ENCODE measurements around the gene NUDT4.
A peak's percentile ranks its signal among the peaks of the same experiment; 100 is the strongest.
"Not testable (repeated sequence)": the region's sequence is repeated elsewhere in the genome, so short reads cannot be mapped to it uniquely, and the experiment has no call there.

Gene NUDT4

DNA sequence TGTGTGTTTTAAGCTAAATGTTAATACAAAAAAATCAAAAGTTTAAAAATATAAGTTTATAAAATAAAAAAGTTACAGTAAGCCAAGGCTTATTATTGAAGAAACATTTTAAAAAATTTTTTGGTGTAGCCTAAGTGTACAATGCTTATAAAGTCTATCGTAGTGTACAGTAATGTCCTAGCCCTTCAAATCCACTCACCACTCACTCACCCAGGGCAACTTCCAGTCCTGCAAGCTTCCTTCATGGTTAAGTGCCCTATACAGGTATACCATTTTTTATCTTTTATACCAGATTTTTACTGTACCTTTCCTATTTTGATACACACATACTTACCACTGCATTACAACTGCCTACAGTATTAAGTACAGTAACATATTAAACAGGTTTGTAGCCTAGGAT, 52.1 kb downstream of the NUDT4 start:
- DNase-seq, result no peak

DNA sequence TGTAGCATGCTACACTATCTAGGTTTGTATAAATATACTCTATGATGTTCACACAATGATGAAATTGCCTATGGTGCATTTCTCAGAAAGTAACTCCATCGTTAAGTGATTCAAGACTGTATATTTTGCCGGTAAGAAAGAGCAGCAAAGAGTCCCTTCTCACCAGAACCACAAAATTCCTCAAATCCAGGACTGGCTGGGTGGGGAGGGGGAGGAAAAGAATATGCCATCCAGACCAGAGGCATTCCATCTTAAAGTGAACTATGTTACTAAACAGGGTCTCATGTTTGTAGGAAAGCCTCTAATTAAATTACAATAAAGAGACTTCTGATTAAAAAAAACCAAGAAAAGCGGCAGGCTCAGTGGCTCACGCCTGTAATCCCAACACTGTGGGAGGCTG, 52.6 kb downstream of the NUDT4 start:
- DNase-seq, result no peak

DNA sequence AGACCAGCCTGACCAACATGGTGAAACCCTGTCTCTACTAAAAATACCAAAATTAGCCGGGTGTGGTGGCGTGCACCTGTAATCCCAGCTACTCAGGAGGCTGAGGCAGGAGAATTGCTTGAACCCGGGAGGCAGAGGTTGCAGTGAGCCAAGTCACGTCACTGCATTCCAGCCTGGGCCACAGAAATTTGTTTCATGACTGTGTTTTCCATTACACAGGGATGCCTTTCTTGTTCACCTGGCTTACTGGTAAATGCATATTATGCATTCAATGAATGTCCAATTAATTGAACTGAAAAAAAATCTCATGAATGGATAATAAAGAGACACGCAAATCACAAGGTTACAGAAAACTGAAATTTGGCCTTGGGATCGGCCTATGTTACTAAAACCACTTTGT, 54.3 kb downstream of the NUDT4 start:
- not testable (repeated sequence) for DNase-seq

DNA sequence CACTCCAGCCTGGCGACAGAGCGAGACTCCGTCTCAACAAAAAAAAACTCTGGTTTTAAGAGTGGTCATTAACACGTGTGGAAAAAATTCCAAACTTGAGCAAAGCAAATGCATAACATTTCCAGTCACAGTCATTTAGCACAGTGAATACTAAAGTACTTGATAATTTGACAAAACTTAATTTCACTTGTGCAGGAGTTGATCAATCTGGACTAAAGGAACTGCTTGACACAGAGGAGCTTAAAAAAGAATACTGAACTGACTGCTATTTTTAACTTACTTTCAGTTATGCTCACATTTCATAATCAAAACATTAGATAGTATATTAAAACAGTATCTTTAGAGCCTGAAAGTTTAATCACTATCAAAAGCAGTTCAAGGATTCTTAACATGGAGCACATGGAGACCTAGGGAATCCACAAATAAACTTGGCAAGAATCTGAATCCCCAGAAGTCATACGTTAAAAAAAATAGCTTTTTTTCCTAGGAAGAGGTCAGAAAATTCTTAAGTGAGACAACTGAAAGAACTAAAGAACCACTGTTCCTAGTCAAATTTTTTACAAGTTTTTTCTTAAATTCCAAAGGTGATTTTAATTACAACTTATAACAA, 56.6 kb downstream of the NUDT4 start:
- DNase-seq, result no peak

DNA sequence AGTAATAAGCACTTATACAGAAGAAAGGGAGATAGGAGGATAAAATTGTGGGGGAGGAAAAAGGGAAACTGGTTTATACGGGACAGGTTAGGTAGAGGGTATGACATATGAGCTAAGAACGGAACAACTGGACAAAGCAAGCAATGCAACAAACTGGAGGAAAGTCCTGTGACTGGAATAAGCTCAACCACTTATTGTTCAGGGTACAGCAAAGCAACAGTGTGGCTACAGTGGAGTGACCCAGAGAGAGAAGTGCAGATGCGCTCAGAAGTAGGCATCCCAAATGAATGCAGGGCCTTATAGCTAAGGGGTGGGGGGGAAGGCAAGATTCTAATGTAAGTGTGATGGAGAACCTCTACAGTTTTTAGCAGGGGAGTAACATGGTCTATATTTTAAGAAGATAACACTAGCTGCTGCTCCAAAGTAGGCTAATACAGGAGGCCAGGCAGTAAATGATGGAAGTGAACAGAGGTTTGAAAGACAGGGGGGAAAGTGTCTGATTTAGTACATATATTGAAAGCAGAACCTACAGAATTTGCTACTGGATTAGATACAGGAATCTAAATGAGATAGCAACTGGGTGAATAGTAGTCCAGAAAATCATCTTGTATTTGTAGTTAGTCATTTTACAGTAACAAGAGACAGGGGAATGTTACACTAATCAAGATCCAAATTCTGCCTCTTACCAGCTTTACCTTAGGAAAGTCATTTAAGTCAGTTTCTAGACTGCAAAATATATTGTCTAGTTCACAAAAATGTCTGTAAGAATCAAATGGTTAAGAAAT, 60.7 kb downstream of the NUDT4 start:
- no peak for DNase-seq

DNA sequence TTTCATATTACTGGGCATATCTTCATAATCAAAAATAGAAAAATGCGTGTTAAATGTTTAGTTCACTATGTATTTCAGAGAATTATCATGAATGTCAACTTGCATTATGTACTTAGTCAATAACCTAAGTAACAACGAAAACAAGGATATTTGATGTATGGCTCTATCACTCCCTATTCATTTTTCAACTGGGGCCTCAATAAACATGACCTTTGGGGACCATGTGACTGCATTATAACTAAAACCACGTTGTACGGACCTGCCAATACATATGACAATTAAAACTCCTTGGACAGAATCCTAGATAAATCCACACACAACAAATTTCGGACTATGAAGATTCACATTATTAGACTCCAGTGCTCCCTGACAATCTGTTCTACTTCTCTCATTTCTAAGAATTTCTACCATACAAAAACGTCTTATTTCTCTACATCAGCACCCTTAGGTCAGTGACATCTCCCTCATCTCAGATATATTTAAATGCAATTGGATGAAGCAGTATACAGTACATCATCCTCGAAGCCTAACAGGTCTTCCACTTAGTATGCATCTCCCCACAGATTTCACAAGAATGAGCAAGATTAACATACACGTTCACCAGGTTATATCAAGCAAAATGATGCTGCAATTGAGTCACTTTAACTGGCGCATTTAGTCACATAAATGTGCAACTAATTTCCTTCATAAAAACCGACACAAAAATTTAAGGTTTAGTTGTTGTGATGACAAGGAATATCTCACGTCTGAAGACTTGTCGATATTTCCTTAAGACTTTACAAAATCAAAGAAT, 62.5 kb downstream of the NUDT4 start:
- DNase-seq, result no peak

DNA sequence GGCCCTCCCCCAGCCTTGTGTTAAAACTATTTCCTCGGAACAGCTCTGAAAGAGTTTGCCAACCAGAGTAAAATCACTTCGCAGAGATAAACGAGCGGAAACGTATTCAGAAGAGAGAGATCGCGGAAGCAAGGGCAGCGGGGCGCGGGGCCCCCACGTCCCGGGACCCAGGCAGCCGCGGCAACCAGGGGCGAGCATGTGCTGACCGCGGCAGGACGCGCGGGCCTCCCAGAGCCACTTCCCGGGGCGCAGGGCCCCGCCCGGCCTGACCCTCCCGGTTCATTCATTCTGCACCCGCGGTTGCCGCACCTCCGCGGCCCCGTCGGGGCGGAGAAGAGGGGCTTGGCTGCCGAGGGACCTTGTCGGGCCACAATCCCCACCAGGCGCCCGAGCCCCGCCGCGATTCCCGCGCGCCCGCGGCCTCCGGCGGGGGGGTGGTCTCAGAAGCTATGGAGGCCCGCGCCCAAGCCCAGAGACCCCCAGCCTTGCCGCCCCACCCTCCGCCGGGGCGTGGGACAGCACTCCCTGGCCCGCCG, 63.4 kb downstream of the NUDT4 start:
- DNase-seq, result no peak

DNA sequence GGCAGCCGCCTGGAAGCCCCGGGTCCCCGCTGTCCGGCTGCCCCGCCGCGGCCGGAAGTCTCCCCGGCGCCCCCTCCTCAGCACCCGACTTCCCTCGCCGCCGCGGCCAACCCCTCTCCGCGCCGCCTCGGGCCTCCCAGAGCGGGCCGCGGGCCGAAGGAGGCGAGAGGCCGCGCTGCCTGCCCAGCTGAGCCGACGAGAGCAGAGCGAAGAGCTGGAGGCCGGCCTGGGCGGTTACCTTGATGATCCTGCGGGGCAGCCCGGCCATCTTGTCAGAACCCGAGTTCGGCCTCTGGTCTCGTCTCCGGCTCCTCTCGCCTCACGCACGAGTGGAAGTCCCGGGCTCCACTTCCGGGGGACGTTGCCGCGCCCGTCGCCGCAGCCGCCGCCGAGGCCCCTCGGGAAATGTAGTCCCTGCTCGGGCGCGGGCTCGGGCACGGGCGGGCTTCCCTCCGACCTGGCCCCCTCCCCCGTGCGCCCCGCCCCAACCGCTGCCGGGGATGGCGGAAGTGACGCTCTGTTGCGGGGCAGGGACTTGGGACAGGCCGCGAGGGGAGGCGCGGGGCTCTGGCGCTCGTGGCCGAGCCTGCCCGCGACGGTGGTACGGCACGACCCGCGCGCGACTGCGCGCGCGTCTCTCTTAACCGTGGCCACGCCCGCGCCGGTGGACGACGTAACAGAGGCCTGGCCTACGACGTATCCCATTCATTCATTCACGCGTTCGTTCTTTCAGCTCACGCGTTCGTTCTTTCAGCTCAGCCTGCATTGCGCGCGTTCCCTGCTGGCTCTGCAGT, 64.1 kb downstream of the NUDT4 start, which contains the start of gene UBE2N:
Gene UBE2N (minus strand): TSS at position 331 of the 794 bp plus-strand sequence. CDS start 63 bp downstream, at position 268.
- peak; percentile 93 for DNase-seq

DNA sequence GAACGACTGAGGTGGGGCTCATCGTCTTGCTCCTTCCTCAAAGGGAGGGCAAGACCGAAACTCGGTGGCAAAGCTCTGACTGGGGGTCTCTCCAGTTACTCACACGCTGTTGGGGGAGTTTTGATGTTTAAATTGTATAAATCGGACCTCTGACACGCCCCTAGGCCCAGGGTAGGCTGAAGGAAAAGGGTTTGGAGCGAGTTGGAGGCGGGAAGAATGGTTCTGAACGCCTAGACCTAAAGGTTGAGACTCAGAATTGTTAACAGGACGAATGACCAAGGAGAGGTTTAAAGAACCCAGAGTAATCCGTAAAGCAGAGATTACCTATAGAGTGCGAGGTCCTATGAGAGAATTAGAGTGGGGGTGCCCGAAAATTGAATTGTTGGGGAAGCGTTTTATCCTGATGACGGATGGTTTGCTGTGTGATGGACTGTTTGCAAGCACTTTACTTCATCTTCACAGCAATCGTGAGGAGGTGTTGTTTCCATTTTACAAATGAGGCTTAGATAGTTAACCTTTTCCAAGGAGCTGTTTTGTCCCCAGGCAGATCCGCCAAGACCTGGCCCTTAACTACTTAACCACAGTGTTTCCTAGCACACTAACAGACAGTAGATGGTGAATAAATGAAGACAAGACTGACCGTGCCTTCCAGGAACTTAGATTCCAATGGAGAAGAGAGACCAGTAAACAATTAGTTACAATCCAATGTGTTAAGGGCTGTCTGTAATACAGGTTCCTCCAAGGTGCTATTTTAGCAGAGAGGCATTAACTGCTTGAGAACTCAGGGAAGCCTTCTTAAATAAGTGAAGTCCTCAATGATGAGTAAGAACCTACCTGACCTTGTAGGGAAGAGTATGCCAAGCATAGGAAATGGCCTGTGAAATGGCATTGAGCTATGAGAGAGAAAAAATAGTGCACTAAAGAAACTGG, 65.0 kb downstream of the NUDT4 start:
- DNase-seq, result no peak

DNA sequence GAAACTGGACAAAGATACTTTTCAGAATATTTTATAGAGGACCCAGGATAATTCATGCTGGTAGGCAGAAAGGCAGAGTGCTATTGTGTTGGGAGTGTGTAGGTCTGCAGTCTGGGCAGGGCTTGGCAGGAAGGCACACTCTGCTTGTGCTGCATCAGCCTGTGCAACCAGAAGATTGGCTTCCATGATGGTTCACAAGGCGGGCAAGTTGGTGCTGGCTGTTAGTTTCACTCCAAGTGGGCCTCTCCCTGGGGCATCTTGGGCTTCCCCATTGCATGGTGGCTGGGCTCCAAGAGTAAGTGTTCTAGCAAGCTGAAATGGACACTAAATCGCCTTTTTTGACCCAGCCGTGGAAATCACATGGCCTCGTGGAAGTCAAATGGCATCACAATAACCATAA, 65.9 kb downstream of the NUDT4 start:
- DNase-seq, result no peak

DNA sequence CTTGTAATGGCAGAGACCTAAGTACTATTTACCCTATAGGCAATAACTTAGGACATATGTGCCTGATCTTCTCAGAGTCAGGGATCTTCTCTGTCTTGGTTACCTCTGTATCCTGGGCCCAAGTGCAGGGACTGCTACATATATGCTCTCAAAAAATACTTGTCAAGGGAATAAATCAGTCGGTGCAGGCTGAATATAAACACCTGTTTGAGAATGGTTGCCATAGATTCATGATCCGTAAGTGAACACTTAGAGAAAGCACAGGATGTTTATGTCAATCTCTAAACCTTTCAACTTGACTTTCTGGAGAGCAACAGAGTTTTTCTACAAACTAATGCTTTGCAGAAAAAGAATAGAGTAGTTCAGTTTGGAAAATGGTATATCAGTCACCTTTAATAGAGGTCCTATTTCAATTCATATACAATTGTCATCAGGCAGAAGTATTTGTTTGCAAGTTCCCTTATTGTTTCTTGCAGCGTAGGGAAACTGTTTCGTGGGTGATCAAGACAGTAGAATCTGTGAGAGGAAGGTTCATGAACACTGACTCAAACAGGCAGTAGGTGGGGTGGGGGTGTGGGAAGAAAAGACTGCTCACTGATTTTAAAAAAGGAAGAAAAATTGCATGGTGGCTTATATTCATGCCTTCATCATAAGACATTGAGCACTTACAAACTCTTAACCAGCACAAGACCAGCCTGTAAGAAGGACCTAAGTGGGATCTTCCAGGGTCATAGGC, 70.0 kb downstream of the NUDT4 start:
- no peak for DNase-seq

DNA sequence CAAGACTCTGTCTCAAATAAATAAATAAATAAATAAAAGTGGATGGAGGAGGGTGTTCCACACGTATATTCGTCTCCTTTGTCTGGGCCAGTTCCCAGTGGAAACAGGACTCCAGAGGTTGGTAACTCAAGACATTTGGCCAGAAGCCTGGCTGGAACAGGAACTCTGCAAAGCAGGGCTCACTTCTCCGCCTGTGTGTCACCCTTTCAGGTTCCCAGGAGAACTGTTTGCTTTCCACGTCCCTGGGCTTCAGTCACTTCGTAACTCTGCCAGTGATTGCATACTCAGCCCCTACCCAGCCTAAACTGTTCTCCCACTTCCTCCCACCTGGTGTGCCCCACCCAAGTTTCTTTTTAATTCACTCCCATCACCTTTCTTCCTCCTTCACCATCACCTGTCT, 71.1 kb downstream of the NUDT4 start:
- no peak for DNase-seq

DNA sequence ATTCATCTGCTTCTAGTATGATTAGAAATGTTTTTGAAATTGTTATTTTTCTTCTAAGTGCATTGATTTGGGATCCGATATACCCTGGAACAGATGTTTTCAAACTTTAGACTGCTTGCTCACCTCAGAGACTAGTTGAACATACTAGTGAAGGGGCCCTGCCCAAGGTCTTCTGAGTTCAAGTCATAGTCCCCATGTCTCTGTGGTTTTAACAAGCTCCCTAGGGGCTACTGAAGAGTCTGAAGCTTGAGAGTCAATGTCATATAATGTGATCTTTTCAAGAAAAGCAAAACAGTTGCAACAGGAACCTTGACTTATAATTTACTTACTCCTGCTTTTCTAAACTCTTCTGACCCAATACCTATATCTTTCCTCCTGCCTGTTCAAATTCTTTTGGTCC, 71.6 kb downstream of the NUDT4 start:
- DNase-seq, result no peak

DNA sequence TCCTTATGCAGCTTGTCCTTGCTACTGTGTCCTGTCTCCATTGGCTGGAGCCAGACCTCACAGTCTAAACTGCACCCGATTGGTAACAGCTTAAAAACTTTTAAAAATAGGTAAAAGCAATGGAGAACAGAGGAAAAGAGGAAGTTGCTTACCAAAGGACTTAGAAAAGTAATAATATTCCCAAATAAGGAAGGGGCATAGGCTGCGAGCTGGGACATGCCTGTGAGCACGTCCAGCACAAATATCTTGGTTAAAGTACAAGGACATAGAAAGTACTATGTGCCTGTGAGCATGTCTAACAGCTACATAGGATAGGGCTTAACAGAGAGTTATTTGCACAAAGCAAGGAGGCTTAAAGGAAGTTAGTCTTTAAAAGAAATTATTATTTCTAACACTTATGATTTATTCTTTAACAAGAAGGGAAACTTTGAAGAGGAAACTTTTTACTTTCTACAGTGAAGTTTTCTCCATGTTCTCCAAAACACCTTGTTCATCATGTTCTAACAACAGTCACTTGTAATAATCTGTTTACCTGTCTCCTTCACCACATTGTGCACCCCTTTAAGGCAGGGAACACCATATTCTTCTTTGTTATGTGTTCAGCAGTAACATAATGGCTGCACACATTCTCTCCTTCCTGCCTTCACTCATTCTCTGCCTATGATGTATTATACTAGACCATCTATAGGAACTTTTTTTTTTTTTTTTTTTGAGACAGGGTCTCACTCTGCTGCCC, 73.9 kb downstream of the NUDT4 start:
- no peak for DNase-seq

DNA sequence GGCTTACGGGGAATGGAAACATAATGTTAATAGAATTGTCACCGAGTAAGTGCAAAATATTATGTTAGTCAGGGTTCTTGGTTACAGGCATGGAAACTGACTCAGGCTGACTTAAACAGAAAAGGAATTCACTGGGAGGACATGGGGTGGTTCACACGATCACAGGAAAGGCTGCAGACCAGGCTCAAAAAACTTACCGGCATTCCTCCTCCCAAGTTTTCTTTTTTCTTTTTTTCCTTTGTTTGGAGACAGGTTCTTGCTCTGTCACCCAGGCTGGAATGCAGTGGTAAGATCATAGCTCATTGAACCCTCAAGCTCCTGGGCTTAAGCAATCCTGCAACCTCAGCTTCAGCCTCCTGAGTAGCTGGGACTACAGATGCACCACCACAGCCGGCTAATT, 75.9 kb downstream of the NUDT4 start:
- DNase-seq, result no peak

DNA sequence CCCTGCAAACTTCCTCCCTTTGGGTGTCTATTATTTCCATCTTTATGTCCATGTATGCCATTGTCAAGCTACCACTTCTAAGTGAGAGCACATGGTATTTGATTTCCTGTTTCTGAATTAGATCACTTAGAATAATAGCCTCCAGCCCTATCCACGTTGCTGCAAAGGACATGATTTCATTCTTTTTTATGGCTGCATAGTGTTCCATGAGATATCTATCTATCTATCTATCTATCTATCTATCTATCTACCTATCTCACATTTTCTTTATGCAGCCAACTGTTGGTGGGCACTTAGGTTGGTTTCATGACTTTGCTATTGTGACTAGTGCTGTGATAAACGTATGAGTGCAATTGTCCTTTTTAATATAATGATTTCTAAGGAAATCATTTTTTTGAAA, 78.4 kb downstream of the NUDT4 start:
- no peak for DNase-seq
